Erythroblast (primary cell): Measurements from ENCODE around the gene CAMSAP2.

Experiments
- DNase-seq, 2 experiments: peaks; one replicate each; lab custom pipeline; 2025; lab: John Stamatoyannopoulos, UW
- GATA1 ChIP-seq: IDR thresholded peaks from 2 replicates; pipeline ENCODE4 v1.6.1; 2011; ENCODE audit warnings: low read depth, mild to moderate bottlenecking, control low read depth, low read length, moderate library complexity
- POLR2A ChIP-seq: IDR thresholded peaks from 2 replicates; pipeline ENCODE4 v1.6.1; 2011; ENCODE audit warnings: mild to moderate bottlenecking, low read length

The CAMSAP2 gene

DNA sequence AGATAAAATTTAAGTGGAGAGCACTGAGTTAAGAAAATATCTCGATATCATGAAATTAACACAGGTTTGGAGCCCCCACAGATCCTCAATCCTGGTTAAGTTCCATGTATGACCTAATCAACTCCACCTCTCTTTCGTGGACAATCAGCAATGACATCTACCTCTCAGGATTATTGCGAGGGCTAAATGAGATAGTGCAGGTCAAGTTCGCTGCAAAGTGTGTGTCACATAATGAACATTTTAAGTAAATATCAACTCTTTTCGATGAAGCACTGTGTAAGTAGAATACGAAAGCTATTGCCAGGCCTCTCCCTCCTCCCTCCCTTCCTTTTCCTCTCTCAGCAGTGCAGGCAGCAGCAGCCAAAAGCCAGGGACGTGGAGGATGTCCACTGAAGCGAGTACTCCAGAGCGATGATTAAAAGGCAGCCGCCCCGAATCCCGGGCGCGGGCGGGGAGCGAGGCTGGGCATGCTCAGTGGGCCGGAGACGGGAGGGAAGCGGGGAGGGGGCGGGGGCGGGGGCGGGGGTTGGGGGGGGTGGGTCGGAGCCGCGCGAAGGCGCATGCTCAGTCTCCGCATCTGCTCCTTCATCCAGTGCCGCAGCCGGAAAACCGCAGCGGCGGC is at the start of gene CAMSAP2:
TSS of gene CAMSAP2 (plus strand) at position 567 of the 622 bp plus-strand sequence. CDS start 935 bp downstream, outside the sequence.
- peak; percentile 14 to 24 for DNase-seq
- TF ChIP-seq POLR2A (no peak), GATA1 (no peak)

DNA sequence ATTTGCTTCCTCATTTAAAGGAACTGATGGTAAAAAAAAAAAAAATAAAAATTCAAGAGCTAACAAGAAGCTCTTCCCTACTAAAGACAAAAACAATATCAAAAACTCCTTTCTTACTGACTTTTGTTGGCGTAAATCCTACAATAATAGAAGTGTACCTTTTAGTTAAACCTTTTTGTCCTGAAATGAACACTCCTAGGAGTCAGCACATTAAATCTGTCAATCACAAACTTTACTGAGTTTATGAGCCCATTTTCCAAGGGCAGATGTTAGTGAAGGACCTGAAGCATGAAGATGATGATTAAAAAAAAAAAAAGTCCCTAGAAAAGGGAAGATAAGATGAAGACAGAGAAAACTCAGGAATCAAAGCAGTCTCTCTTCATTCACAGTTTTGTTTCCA is 46.4 kb upstream of the CAMSAP2 start:
- no peak for TF ChIP-seq GATA1
- TF ChIP-seq POLR2A, result no peak
- no peak for DNase-seq

- TF ChIP-seq GATA1, result no peak
- no peak for TF ChIP-seq POLR2A
- no peak for DNase-seq
Observed at GRCh38 chr1:200693327-200693726, 45.4 kb upstream of the CAMSAP2 start.

DNA sequence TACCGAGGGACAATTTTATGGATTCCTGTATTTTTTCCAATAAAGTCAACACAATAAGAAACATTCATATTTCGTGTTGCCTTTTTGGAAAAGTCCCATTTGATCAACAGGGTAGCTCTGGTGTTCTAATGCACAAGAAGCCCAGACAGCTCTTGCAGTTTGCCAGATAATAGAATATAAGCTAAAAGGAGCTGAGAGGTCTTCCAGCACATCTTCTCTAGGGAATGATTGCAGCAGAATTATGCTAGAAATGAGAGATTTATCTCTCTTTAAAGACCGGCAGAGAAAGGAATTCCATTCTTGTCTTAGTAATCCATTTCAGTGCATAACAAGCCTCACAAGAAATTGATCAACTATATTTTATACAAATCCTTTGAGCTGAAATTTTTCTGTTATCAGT is 44.0 kb upstream of the CAMSAP2 start:
- TF ChIP-seq POLR2A (no peak), GATA1 (no peak)
- no peak for DNase-seq

GRCh38 chr1:200699871-200700270 is 38.8 kb upstream of the CAMSAP2 start:
- TF ChIP-seq POLR2A (no peak), GATA1 (no peak)
- DNase-seq, result no peak

DNA sequence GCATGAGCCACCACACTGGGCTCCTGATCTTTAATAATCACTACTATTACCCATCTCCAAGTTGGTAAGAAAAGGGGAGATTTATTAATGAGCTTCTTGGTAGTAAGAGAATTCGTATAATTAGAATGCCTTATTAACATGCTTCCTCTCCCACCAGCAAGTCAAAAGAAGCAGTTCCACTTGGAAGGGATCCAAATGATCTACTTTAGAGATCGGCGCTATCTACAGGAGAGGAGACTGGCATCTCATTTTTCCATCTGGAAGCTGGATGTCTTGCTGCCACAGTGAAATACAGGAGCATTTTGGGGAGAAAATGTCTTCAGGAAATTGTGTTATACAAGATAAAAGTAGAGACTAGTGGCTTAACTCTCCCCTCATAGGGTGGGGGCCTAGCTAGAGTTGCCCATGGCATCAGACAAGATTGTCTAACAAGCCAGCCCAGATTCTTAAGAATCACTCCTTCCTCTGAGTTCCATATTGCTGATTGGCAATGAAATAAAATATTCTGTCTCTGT is 33.6 kb upstream of the CAMSAP2 start:
- no peak for TF ChIP-seq GATA1
- TF ChIP-seq POLR2A, result no peak
- DNase-seq, result no peak

DNA sequence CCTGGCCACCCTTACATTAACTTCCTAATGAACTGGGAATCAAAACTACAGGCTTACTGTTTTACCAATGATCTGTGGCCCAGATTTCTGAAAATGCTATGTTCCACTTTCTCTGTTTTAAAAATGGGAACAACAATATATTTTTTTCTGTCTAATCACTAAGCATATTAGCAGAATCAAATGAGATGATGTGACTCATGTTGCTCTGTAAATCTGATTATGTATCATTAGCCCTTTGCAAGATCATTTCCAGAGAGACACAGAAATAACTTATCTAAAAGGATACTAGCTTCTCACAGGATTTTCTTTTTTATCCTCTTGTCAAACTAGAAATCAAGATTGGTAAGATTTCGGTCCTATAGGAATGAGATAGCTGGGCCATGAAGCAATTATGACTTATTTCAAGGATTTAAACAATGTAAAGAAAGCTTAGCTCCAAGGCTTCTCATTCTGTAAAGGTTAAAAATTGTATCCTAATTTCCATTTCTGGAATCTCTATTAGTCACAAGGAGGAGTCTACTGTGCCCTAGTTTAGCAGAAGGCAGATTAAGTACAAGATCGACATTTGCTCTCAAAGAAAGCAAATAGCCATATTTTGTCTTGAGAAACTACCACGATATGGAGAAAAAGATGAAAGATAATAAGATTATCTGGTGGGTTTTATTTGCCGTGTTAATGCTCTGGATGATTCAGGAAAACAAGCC is 32.4 kb upstream of the CAMSAP2 start:
- DNase-seq, result no peak

GRCh38 chr1:200707116-200707515 is 31.6 kb upstream of the CAMSAP2 start:
- TF ChIP-seq POLR2A, result no peak
- TF ChIP-seq GATA1, result no peak
- DNase-seq, result no peak

More for the DNA sequence above, 32.4 kb upstream of the CAMSAP2 start:
- no peak for TF ChIP-seq POLR2A
- TF ChIP-seq GATA1, result no peak

DNA sequence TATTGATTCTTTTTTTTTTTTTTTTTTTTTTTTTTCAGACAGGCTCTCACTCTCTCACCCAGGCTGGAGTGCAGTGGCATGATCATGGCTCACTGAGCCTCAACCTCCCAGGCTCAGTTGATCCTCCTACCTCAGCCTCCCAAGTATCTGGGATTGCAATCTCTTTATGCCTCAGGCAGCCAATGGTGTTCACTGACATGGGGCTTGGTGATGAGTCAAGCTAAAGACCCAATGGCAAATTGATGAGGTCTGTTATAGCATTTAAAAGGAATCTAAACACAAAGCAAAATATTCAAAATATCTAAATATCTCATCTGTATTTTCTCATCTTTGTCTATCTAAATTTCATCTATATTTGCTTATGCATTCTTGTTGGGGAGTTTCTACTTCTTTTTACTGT is 30.5 kb upstream of the CAMSAP2 start:
- TF ChIP-seq GATA1, result no peak
- no peak for TF ChIP-seq POLR2A

DNA sequence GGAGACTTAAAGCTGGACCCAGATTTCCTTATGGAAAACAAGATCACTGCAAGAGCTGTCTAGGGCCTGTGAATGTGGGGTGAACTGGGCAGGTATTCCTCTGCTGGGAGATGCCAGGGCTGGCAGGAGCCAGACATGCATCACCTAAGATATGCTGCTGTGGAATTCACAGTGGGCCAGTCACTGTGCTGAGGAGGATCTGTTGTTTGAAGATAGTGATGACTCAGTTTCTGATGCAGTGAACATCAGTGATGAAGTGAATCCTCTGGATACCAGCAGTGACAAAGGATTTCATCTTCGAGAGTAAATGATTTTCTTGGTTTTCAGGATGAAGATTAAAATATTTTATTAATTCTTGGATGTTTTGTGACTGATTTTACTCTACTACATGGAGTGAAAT is 29.9 kb upstream of the CAMSAP2 start:
- DNase-seq, result peak in 1 of 2 experiments; percentile 49
- no peak for TF ChIP-seq GATA1
- TF ChIP-seq POLR2A, result no peak

More for the DNA sequence above, 30.5 kb upstream of the CAMSAP2 start:
- DNase-seq, result no peak

- no peak for TF ChIP-seq GATA1
- no peak for TF ChIP-seq POLR2A
- peak in 1 of 2 experiments; percentile 3 for DNase-seq
Observed at GRCh38 chr1:200710166-200710565, 28.5 kb upstream of the CAMSAP2 start.

DNA sequence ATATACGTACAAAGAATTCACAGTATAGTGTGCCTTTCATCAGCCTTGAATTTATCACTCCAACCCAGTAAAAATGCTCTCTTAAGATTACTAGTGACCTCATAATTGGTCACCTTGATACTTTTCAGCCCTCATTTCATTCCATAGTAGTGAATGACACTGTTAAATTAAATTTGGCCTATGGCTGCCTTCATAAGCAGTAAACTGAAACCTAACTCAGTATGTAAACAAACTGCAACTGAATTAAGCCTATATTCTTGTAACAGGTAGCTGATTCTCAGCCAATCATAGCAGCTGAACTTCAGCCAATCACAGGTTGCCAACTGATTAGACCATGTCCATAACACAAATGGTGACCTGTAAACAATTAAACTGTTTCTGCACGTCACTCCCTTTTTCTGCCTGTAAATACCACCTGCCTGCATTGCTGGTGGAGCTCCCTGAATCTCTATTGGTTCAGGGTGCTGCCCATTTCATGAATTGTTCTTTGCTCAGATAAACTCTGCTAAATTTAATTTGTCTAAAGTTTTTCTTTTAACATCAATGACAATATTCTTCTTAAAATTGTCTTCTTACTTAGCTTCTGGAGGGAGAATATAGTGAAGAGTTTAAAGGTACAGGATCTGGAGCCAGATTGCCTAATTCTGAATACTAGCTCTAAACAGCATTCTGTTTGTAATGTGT is 24.0 kb upstream of the CAMSAP2 start:
- no peak for DNase-seq
- TF ChIP-seq POLR2A (no peak), GATA1 (no peak)

- TF ChIP-seq GATA1 (no peak), POLR2A (no peak)
Observed at GRCh38 chr1:200720199-200720598, 18.5 kb upstream of the CAMSAP2 start.

DNA sequence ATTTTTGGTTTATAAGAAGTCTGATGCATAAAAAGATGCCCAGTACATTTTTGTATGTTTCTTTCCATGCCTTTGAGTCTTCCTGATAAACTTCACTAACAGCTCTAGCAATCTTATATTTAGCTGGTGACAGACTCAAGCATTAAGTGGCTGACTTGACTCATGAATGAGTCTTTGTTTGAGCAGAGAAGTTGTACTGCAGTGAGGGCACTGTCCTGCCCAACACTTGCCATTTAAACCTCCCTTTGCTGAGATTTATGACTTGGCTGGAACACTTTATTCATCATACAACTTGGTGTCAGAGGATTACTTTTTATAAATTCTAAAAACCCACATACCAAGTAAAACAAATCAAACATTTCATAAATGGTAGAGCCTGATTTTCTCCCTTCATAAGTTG is 14.6 kb upstream of the CAMSAP2 start:
- no peak for DNase-seq
- TF ChIP-seq POLR2A (no peak), GATA1 (no peak)

More at GRCh38 chr1:200720199-200720598, 18.5 kb upstream of the CAMSAP2 start:
- no peak for DNase-seq

DNA sequence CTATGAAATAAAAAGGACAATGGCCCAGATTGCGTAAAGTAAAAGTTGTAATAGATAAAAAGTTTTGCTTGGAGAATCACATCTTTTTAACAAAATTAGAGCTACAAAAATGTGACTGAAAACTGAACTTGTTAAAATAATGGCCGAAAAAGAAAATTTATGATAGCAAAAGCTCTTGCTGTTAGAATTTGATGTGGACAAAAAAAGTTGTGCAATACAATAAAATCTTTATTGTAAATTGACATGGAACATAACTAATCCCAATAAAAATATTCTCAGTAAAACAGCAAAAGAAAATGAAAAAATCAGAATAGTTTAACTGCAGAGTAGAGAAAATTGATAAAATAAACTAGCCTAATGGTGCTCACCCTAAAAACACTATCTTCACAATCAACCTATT is 11.4 kb upstream of the CAMSAP2 start:
- no peak for DNase-seq
- TF ChIP-seq POLR2A (no peak), GATA1 (no peak)

DNA sequence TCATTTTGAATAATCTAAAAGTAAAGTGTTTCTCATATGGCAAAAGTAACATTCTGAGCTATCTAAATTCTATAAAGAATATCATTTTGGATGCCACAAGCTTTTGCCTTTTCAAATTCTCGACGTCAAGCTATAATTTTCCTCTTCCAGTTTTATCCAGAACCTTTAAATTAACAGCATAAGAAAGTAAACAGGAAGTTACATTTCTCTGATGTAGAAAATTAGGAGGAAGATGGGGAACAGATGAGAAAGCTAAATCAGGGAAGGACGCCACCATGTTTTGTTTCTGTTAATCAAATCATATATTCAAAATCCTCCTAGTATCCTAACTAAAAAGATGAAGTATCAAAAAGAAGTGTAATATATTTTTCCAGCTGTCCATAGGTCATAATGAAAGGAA is 8.8 kb upstream of the CAMSAP2 start:
- no peak for TF ChIP-seq POLR2A
- no peak for TF ChIP-seq GATA1
- DNase-seq, result no peak
